Stomach smooth muscle (tissue), 2 donors: Measurements from ENCODE around the gene DLGAP4.

Experiments used
- H3K27ac ChIP-seq: one replicate; pipeline ENCODE4 v1.7.0; 2013; ENCODE audit warnings: mild to moderate bottlenecking, low read length, inconsistent platforms
- H3K27me3 ChIP-seq, 2 donors: one replicate each; pipeline ENCODE4 v1.7.0; 2013; ENCODE audit warnings: low read length in 2 of 2; ENCODE audit not compliant: insufficient read depth in 2 of 2, control insufficient read depth in 1 of 2
- H3K36me3 ChIP-seq, 2 donors: one replicate each; pipeline ENCODE4 v1.7.0; 2013; ENCODE audit warnings: low read length in 2 of 2; ENCODE audit not compliant: control insufficient read depth in 2 of 2, insufficient read depth in 2 of 2
- H3K4me1 ChIP-seq: one replicate; pipeline ENCODE4 v1.7.0; 2013; ENCODE audit warnings: low read length; ENCODE audit not compliant: control insufficient read depth, insufficient read depth
- H3K4me3 ChIP-seq, 2 donors: one replicate each; pipeline ENCODE4 v1.7.0; 2013; ENCODE audit warnings: low read length in 2 of 2
- H3K9ac ChIP-seq, 2 donors: one replicate each; pipeline ENCODE4 v1.7.0; 2013; ENCODE audit warnings: low read length in 2 of 2, mild to moderate bottlenecking in 1 of 2
- H3K9me3 ChIP-seq, 2 donors: one replicate each; pipeline ENCODE4 v1.7.0; 2013; ENCODE audit warnings: low read length in 2 of 2; ENCODE audit not compliant: control insufficient read depth in 2 of 2
- donor health status: healthy.
- donor health status: Pancreatic carcinoma.

Gene DLGAP4

GRCh38 chr20:36361406-36361805, 55.3 kb downstream of the DLGAP4 start:
- no peaks in the 10 kb centered on the region for H3K4me1 ChIP-seq
- peaks cover 3 to 14% of the 10 kb centered on the region in 2 donors for H3K27me3 ChIP-seq
- no peak overlapping the region for H3K9ac ChIP-seq
- no peaks in the 10 kb centered on the region for H3K36me3 ChIP-seq
- no peak overlapping the region for H3K27ac ChIP-seq
- no peaks in the 10 kb centered on the region for H3K9me3 ChIP-seq
- H3K4me3 ChIP-seq = no peak overlapping the region

GRCh38 chr20:36362261-36362660, 56.1 kb downstream of the DLGAP4 start:
- peaks cover 3 to 15% of the 10 kb centered on the region in 2 donors for H3K27me3 ChIP-seq
- no peaks in the 10 kb centered on the region for H3K36me3 ChIP-seq

DNA sequence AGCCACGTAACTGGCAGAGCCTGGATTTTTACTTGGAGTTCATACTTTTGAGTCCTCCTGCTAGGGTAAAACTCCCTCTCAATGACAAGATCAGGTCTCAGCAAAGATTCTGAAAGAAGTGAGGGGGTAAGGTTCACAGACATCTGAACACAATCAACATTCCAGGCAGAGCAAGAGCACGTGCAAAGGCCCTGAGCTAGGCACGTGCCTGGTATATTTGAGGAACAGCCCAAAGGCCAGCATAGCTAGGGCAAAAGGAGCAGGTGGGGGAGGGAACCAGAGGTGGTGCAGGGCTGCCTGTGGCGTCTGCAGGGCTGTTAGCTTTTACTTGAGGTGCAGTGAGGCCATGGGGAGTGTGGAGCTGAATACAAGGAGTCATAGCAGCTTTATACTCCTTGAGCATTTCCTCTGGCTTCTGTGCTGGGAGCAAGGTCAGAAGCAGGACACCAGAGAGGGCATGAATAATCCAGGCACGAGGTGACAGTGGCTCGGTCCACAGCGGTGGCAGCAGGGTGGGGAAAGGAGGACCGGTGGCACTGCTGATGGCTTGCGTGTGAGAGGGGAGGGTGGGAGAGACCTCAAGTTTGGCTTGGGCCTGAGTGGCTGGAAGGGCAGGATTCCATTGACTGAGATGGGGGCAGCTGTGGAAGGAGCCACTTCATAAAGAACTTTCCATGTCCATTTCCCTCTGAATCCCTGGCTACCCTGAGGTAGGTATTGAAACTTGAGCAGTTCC, 57.0 kb downstream of the DLGAP4 start:
- H3K9ac ChIP-seq = no peak overlapping the region
- H3K9me3 ChIP-seq = no peaks in the 10 kb centered on the region
- H3K27ac ChIP-seq = no peak overlapping the region
- peaks cover 9 to 18% of the 10 kb centered on the region in 2 donors for H3K27me3 ChIP-seq
- no peak overlapping the region for H3K4me3 ChIP-seq
- H3K4me1 ChIP-seq = no peaks in the 10 kb centered on the region
- H3K36me3 ChIP-seq = no peaks in the 10 kb centered on the region

More at GRCh38 chr20:36362261-36362660, 56.1 kb downstream of the DLGAP4 start:
- Histone ChIP-seq H3K27ac (no peak overlapping the region), H3K4me3 (no peak overlapping the region), H3K9me3 (no peaks in the 10 kb centered on the region), H3K9ac (no peak overlapping the region), H3K4me1 (no peaks in the 10 kb centered on the region)

GRCh38 chr20:36364506-36364905, 58.4 kb downstream of the DLGAP4 start:
- H3K36me3 ChIP-seq = no peaks in the 10 kb centered on the region

GRCh38 chr20:36366623-36367369, 60.7 kb downstream of the DLGAP4 start:
- no peak overlapping the region for H3K4me3 ChIP-seq
- peaks cover 9 to 13% of the 10 kb centered on the region in 2 donors for H3K27me3 ChIP-seq
- no peak overlapping the region for H3K27ac ChIP-seq
- H3K36me3 ChIP-seq = no peaks in the 10 kb centered on the region
- no peaks in the 10 kb centered on the region for H3K9me3 ChIP-seq
- no peak overlapping the region for H3K9ac ChIP-seq
- no peaks in the 10 kb centered on the region for H3K4me1 ChIP-seq

More at GRCh38 chr20:36364506-36364905, 58.4 kb downstream of the DLGAP4 start:
- H3K4me1 ChIP-seq = no peaks in the 10 kb centered on the region
- H3K4me3 ChIP-seq = no peak overlapping the region
- H3K27ac ChIP-seq = no peak overlapping the region
- H3K27me3 ChIP-seq = peaks cover 9 to 18% of the 10 kb centered on the region in 2 donors
- H3K9me3 ChIP-seq = no peaks in the 10 kb centered on the region
- no peak overlapping the region for H3K9ac ChIP-seq

DNA sequence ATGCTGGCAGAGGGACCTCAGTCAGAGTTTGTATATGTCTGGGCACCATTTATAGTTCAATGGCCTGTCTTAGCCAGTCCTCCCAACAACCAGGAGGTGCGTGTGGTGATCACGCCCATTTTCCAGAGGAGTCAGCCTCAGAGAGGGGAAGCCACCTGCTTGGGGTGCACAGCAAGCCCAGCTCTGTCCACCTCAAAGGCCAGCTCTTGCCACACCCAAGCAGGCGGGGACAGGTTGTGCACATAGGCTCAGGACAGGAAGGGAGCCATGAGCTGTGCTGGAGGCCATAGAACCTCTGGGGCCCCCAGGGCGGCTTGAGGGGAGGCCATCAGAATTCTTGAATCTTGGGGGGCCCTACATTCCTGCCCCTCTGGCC, 61.2 kb downstream of the DLGAP4 start:
- Histone ChIP-seq H3K9ac (no peak overlapping the region), H3K4me1 (no peaks in the 10 kb centered on the region), H3K27ac (no peak overlapping the region), H3K27me3 (peaks cover 9 to 11% of the 10 kb centered on the region in 2 donors), H3K9me3 (no peaks in the 10 kb centered on the region), H3K36me3 (no peaks in the 10 kb centered on the region), H3K4me3 (no peak overlapping the region)

DNA sequence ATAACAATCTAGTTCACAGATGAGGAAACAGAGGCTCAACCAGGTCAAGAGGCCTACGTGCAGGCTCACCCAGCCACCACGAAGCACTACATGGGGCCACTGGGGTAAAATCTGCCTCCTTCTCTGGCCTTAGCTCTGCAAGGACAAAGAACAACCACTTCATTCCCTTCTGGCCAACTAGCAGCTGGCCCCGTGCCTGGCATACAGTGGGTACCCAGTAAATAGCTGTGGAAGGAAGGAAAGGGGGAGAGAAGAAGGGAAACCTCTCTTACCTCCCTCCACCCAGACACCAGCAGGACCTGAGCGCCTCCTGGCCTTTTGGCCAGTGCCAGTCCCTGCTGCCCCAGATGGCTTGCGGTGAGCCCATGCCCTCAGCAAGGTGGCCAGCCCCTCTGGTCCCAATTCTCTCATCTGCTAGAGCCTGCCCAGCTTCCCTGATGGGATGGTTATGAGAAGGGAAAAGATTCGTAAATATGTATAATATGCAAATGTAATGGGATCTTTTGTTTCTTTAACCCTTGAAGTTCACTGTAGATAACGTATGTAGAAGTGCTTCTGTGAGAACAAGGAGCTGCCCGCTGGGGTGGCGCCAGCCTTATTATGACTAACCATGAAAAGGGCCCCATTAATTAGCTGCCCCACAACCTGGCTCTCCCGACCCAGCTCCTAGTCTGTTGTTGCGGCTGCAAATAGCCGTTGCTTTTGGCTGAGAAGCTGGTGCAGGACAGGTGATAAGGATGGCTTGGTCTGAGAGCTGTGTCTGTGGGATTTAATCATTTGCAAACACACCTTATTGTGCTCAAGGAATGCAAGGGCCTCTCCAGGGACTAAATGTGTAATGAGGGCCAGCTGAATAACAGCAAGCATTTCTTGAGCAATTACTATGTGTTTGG, 62.0 kb downstream of the DLGAP4 start:
- H3K4me3 ChIP-seq = no peak overlapping the region
- H3K27me3 ChIP-seq = peaks cover 8 to 10% of the 10 kb centered on the region in 2 donors
- no peaks in the 10 kb centered on the region for H3K4me1 ChIP-seq
- no peaks in the 10 kb centered on the region for H3K9me3 ChIP-seq
- H3K27ac ChIP-seq = no peak overlapping the region
- no peak overlapping the region for H3K9ac ChIP-seq
- no peaks in the 10 kb centered on the region for H3K36me3 ChIP-seq

DNA sequence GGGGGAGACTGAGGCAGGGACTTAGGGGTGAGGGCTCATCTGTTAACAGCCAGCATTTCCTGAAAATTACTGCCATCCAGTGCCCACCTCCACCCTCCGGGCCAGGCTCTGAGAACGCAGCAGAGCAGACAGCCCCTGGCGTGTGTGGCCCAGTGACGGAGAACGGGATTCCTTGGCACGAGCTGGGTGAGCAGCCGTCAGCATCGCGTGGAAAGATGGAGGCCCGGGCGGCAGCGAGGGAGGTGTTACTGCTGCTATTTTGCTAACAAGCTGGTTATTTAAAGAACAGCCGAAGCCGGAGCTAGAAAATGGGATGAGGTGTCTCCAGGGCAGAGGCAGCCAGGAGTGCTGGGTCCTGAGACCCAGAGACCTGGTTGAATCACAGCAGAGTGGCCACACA, 62.7 kb downstream of the DLGAP4 start:
- no peak overlapping the region for H3K9ac ChIP-seq
- peaks cover 6 to 12% of the 10 kb centered on the region in 2 donors for H3K27me3 ChIP-seq
- H3K9me3 ChIP-seq = no peaks in the 10 kb centered on the region
- no peak overlapping the region for H3K4me3 ChIP-seq
- H3K4me1 ChIP-seq = no peaks in the 10 kb centered on the region
- no peak overlapping the region for H3K27ac ChIP-seq
- no peaks in the 10 kb centered on the region for H3K36me3 ChIP-seq

- no peak overlapping the region for H3K27ac ChIP-seq
- H3K4me3 ChIP-seq = no peak overlapping the region
- no peaks in the 10 kb centered on the region for H3K36me3 ChIP-seq
- no peak overlapping the region for H3K9ac ChIP-seq
- H3K4me1 ChIP-seq = no peaks in the 10 kb centered on the region
- H3K9me3 ChIP-seq = no peaks in the 10 kb centered on the region
- peaks cover 11 to 12% of the 10 kb centered on the region in 2 donors for H3K27me3 ChIP-seq
Observed at GRCh38 chr20:36369739-36370138, 63.6 kb downstream of the DLGAP4 start.

- peaks cover 11 to 16% of the 10 kb centered on the region in 2 donors for H3K27me3 ChIP-seq
- no peak overlapping the region for H3K27ac ChIP-seq
- H3K9me3 ChIP-seq = no peaks in the 10 kb centered on the region
- no peak overlapping the region for H3K4me3 ChIP-seq
- H3K36me3 ChIP-seq = no peaks in the 10 kb centered on the region
- H3K4me1 ChIP-seq = no peaks in the 10 kb centered on the region
- H3K9ac ChIP-seq = no peak overlapping the region
Observed at GRCh38 chr20:36370991-36371790, 65.1 kb downstream of the DLGAP4 start.
